ENCODE data around the gene TRIM7. TPM values are rescaled to one million over a fixed set of nuclear protein-coding genes. Genes with fewer than 3 reads are reported as not detected.

The TRIM7 gene
- total and polyA plus RNA-seq, 9 of the 15 experiments (the other 6 are each of a cell fraction or from before 2014, with no cell fraction given), result 2.6 to 14.9 (median 8.9) TPM

DNA sequence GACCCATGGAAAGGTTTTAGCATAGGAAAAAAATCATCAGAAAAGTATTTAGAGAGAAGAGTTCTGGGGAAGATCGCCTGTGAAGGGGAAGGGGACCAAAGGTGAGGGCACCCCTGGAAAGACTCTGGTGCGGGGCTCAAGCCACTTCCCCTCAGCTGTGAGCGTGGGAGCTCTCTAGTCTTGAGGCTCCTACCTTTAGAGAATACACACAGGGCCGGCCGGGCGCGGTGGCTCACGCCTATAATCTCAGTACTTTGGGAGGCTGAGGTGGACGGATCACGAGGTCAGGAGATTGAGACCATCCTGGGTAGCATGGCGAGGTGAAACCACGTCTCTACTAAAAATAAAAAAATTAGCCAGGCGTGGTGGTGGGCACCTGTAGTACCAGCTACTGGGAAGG, 25.0 kb upstream of the TRIM7 start:
- Histone ChIP-seq H3K27ac (ENCODE audit: extremely low read depth, low read depth, low read length) (no peak overlapping the region), H3K4me2 (ENCODE audit: insufficient read depth, low read length) (no peak overlapping the region), H3K36me3 (ENCODE audit: control insufficient read depth, insufficient read depth, low read length) (peaks cover 83% of the 10 kb centered on the region), H3K27me3 (ENCODE audit: control insufficient read depth in 2 of 2, insufficient read depth in 2 of 2, low read length in 2 of 2) (no peaks in the 10 kb centered on the region), H3K9ac (ENCODE audit: insufficient read depth in 1 of 2, low read depth in 2 of 2, low read length in 2 of 2) (peak overlapping the region in 1 of 2 experiments; percentile 22; a peak in 1 of 4 replicates), H3K9me1 (ENCODE audit: control insufficient read depth, insufficient read depth, low read length) (peaks cover 3% of the 10 kb centered on the region), H3K9me3 (replicated peaks; ENCODE audit: control insufficient read depth, insufficient read depth, low read depth, low read length) (no peaks in the 10 kb centered on the region), H3K79me2 (ENCODE audit: control insufficient read depth, insufficient read depth, low read length) (peaks cover 15% of the 10 kb centered on the region), H4K20me1 (replicated peaks; ENCODE audit: control insufficient read depth, insufficient read depth, low read length) (peaks cover 5% of the 10 kb centered on the region; the same call in 1 of the 2 replicates), H3K4me1 (replicated peaks in 1 of 2; ENCODE audit: control insufficient read depth in 2 of 2, insufficient read depth in 2 of 2, low read length in 2 of 2) (peaks cover 0 to 9% of the 10 kb centered on the region in 2 experiments; a peak in 2 of 5 replicates), H3K4me3 (no peak overlapping the region), H2AFZ (ENCODE audit: low read depth, low read length) (no peak overlapping the region)
- BruUV-seq (replicated peaks), result no TSS peak
- POLR2A ChIA-PET, result interaction anchor here (1.0 to 1.6 kb wide), 2 partner anchors 8 to 9 kb away, joined by 3 to 4 read pairs; no protein-coding TSS in a partner anchor
- DNase-seq (ENCODE audit: extremely low read depth in 1 of 4, low spot score in 3 of 4) (no peak), ATAC-seq (no peak), FAIRE-seq (no peak)
- in situ Hi-C loops (cut with MboI), result no loop called here
- intact Hi-C loops (cut with micrococcal nuclease), result no loop called here
- TF ChIP-seq PTBP1 (IDR thresholded peaks at IDR 0.05; ENCODE audit: low read depth, low read length), result no peak
- WGBS (ENCODE audit: insufficient coverage, low coverage, missing lambda C conversion rate), result 85% methylated on average over 9 of the region's 13 CpGs
- CTCF ChIA-PET (ENCODE audit: low intra/inter-chr PET ratio), result no interaction called here

DNA sequence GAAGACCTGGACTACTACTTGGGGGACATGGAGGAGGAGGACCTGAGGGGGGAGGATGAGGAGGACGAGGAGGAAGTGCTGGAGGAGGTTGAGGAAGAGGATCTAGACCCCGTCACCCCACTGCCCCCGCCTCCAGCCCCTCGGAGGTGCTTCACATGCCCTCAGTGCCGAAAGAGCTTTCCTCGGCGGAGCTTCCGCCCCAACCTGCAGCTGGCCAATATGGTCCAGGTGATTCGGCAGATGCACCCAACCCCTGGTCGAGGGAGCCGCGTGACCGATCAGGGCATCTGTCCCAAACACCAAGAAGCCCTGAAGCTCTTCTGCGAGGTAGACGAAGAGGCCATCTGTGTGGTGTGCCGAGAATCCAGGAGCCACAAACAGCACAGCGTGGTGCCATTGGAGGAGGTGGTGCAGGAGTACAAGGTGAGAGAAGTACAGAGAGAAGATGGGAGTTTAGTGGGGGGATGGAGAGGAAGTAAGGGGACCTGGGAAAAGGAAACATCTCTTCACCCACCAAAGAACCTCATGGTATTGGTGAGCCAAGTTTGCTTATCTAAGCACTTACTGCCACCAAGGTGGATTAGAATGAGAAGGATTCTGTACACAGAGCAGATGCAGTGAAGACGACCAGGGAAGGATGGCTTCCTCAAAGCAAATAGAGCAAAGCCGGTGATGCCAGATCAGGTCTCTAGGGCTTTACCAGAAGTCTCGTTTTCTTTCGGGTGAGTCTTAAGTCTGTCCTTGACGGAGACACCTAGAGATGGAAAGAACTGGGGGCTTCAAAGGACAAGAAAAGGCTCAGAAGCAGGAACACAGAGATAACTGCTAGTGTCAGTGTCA, 19.6 kb upstream of the TRIM7 start:
- Histone ChIP-seq H4K20me1 (replicated peaks; ENCODE audit: control insufficient read depth, insufficient read depth, low read length) (0 out of 2 replicates have a peak, but pooled peaks cover 2% of the 10 kb centered on the region), H2AFZ (ENCODE audit: low read depth, low read length) (peak overlapping the region; percentile 74; the same call in 1 of the 2 replicates), H3K27ac (ENCODE audit: extremely low read depth, low read depth, low read length) (peak overlapping the region; percentile 90; the same call in 1 of the 3 replicates), H3K79me2 (ENCODE audit: control insufficient read depth, insufficient read depth, low read length) (peaks cover 29% of the 10 kb centered on the region), H3K36me3 (ENCODE audit: control insufficient read depth, insufficient read depth, low read length) (peaks cover 35% of the 10 kb centered on the region), H3K4me1 (replicated peaks in 1 of 2; ENCODE audit: control insufficient read depth in 2 of 2, insufficient read depth in 2 of 2, low read length in 2 of 2) (peaks cover 0 to 37% of the 10 kb centered on the region in 2 experiments; a peak in 4 of 5 replicates), H3K9me3 (replicated peaks; ENCODE audit: control insufficient read depth, insufficient read depth, low read depth, low read length) (no peaks in the 10 kb centered on the region), H3K4me3 (peak overlapping the region; percentile 86), H3K4me2 (ENCODE audit: insufficient read depth, low read length) (peak overlapping the region; percentile 96), H3K9me1 (ENCODE audit: control insufficient read depth, insufficient read depth, low read length) (peaks cover 3% of the 10 kb centered on the region), H3K9ac (ENCODE audit: insufficient read depth in 1 of 2, low read depth in 2 of 2, low read length in 2 of 2) (peak overlapping the region; percentile 92 to 96), H3K27me3 (ENCODE audit: control insufficient read depth in 2 of 2, insufficient read depth in 2 of 2, low read length in 2 of 2) (no peaks in the 10 kb centered on the region)
- FAIRE-seq (no peak), ATAC-seq (no peak), DNase-seq (ENCODE audit: extremely low read depth in 1 of 4, low spot score in 3 of 4) (no peak)
- POLR2A ChIA-PET, result interaction anchor here (1.1 to 4.6 kb wide), 3 partner anchors 10 to 18 kb away, joined by 3 to 55 read pairs (median 4); no protein-coding TSS in a partner anchor
- WGBS (ENCODE audit: insufficient coverage, low coverage, missing lambda C conversion rate), result 46% methylated on average over 19 of the region's 22 CpGs
- CTCF ChIA-PET (ENCODE audit: low intra/inter-chr PET ratio), result no interaction called here
- intact Hi-C loops (cut with micrococcal nuclease), result no loop called here
- BruUV-seq (replicated peaks), result no TSS peak
- in situ Hi-C loops (cut with MboI), result no loop called here
- no peak for TF ChIP-seq HOXB6 (CRISPR knock-in tag; IDR thresholded peaks at IDR 0.05; ENCODE audit: borderline replicate concordance)
- TF ChIP-seq, protein P1, sequence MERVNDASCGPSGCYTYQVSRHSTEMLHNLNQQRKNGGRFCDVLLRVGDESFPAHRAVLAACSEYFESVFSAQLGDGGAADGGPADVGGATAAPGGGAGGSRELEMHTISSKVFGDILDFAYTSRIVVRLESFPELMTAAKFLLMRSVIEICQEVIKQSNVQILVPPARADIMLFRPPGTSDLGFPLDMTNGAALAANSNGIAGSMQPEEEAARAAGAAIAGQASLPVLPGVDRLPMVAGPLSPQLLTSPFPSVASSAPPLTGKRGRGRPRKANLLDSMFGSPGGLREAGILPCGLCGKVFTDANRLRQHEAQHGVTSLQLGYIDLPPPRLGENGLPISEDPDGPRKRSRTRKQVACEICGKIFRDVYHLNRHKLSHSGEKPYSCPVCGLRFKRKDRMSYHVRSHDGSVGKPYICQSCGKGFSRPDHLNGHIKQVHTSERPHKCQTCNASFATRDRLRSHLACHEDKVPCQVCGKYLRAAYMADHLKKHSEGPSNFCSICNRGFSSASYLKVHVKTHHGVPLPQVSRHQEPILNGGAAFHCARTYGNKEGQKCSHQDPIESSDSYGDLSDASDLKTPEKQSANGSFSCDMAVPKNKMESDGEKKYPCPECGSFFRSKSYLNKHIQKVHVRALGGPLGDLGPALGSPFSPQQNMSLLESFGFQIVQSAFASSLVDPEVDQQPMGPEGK (CRISPR knock-in tag; IDR thresholded peaks at IDR 0.05; ENCODE audit: borderline replicate concordance), result no peak
- 0 out of 2 replicates have a peak, but pooled peaks have one; percentile 5 for TF ChIP-seq SMARCA5 (IDR thresholded peaks at IDR 0.05)
- no peak for TF ChIP-seq RAD51 (IDR thresholded peaks at IDR 0.05; ENCODE audit: borderline replicate concordance, low read depth)
- 0 out of 2 replicates have a peak, but pooled peaks have one; percentile 7 for TF ChIP-seq HLTF (IDR thresholded peaks at IDR 0.05)
- no peak for TF ChIP-seq CBX8 (IDR thresholded peaks at IDR 0.05; ENCODE audit: borderline replicate concordance, extremely low read depth, low read depth, low read length, poor library complexity, severe bottlenecking)
- TF ChIP-seq GTF2F1 (IDR thresholded peaks at IDR 0.05; ENCODE audit: low read depth, low read length), result no peak
- no peak for TF ChIP-seq ZBTB7A (IDR thresholded peaks at IDR 0.05; ENCODE audit: borderline replicate concordance, control insufficient read depth, low read depth, low read length)
- TF ChIP-seq ZNF23 (CRISPR knock-in tag; IDR thresholded peaks at IDR 0.05), result no peak
- no peak for TF ChIP-seq SMAD1 (IDR thresholded peaks at IDR 0.05; ENCODE audit: low read depth, low read length, partially characterized antibody)
- TF ChIP-seq BHLHE40 (IDR thresholded peaks at IDR 0.05; ENCODE audit: low read length), result no peak
